AG04450 (cell line): ENCODE results near the gene CFHR2. TPM values are rescaled to one million over a fixed set of nuclear protein-coding genes. Genes with fewer than 3 reads are reported as not detected.
"Not testable (repeated sequence)": the region's sequence is repeated elsewhere in the genome, so short reads cannot be mapped to it uniquely, and the experiment has no call there.

Experiments
- CTCF ChIA-PET: fragments of 300-600, 350-600 bp; formaldehyde crosslinking; extraction: SDS; loops from one replicate; lab custom pipeline; 2022; ENCODE audit warnings: antibody characterized with exemption, inconsistent platforms; lab: Charles Lee
- POLR2A ChIA-PET: fragments of 350-600 bp; formaldehyde crosslinking; extraction: SDS; loops from one replicate; lab custom pipeline; 2021; ENCODE audit warnings: antibody characterized with exemption, inconsistent platforms; lab: Yijun Ruan, JAX
- DNase-seq: peaks from one replicate; pipeline ENCODE4 v3.0.0-alpha.2; 2011; ENCODE audit warnings: low read depth, low spot score
- H3K27ac ChIP-seq: one replicate; pipeline ENCODE4 v1.5.1; 2012; ENCODE audit warnings: low read depth, low read length, control low read depth
- H3K27me3 ChIP-seq: one replicate; pipeline ENCODE4 v1.6.0; 2012; ENCODE audit warnings: low read length; ENCODE audit not compliant: control insufficient read depth, insufficient read depth
- H3K4me3 ChIP-seq: 2 replicates; pipeline ENCODE4 v1.5.1; 2011; ENCODE audit warnings: mild to moderate bottlenecking, low read depth, low read length, control low read depth
- H3K9me3 ChIP-seq: 2 replicates; pipeline ENCODE4 v1.5.1; 2012; ENCODE audit warnings: low read length; ENCODE audit not compliant: control insufficient read depth, insufficient read depth
- polyA minus RNA-seq: library from RNA; depleted of rRNA, polyadenylated mRNA; stranded (reverse); fragments of >200 nt; gene quantifications from 2 replicates; pipeline ENCODE4 v1.2.3, GENCODE V29; 2011; rRNA and poly(A)+ RNA removed
- polyA plus RNA-seq: library from polyadenylated mRNA; depleted of rRNA; stranded (reverse); fragments of >200 nt; gene quantifications from 2 replicates; pipeline ENCODE4 v1.2.3, GENCODE V29; 2011; rRNA removed
- TF ChIP-seq, protein P1 (sequence below): IDR thresholded peaks from 2 replicates; pipeline ENCODE4 v1.5.1; 2011; ENCODE audit warnings: low read depth, low read length, control low read depth, inconsistent platforms

CFHR2 gene
- polyA plus RNA-seq (not detected in 2 replicates), polyA minus RNA-seq (not detected in 2 replicates)

DNA sequence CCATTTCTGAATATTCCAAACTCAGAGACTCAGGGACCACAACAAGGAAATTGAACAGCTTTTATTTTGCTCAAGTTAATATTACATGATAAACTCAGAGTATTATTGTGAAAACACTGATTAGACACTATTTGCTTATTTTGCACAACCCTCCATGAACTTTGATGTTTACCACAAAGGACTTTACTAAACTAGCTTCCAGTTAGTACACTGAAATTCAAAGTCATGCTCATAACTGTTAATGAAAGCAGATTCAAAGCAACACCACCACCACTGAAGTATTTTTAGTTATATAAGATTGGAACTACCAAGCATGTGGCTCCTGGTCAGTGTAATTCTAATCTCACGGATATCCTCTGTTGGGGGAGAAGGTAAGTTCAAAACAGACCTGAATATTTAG is at the start of gene CFHR2:
Gene CFHR2 (plus strand): TSS at position 171 of the 400 bp plus-strand sequence. CDS start 143 bp downstream, at position 314.
- H3K27me3 ChIP-seq, CTCF ChIA-PET, H3K4me3 ChIP-seq, POLR2A ChIA-PET, DNase-seq, H3K27ac ChIP-seq, H3K9me3 ChIP-seq: not testable (repeated sequence)

DNA sequence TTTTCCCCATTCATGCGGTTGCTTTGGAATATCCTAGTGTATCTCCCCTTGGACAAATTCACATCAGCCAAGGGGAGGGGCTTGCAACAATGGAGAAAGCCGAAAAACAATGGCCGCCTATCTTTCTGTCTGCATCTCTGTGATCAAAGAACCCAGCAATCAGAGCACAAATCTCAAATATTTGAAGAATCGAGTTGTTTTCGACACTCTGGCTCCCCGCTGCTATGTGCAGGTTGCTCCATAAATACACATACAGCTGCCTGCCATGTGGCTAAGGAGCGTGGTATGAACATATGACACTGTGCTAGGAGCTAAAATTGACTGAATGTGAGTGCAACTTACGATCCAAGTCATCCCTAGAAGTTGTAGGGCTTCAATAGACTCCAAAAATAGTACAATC is 47.2 kb upstream of the CFHR2 start:
- H3K4me3 ChIP-seq, result no peak overlapping the region
- TF ChIP-seq, protein P1, sequence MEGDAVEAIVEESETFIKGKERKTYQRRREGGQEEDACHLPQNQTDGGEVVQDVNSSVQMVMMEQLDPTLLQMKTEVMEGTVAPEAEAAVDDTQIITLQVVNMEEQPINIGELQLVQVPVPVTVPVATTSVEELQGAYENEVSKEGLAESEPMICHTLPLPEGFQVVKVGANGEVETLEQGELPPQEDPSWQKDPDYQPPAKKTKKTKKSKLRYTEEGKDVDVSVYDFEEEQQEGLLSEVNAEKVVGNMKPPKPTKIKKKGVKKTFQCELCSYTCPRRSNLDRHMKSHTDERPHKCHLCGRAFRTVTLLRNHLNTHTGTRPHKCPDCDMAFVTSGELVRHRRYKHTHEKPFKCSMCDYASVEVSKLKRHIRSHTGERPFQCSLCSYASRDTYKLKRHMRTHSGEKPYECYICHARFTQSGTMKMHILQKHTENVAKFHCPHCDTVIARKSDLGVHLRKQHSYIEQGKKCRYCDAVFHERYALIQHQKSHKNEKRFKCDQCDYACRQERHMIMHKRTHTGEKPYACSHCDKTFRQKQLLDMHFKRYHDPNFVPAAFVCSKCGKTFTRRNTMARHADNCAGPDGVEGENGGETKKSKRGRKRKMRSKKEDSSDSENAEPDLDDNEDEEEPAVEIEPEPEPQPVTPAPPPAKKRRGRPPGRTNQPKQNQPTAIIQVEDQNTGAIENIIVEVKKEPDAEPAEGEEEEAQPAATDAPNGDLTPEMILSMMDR, result no peak
- DNase-seq, result no peak
- H3K27me3 ChIP-seq, result peaks cover 6% of the 10 kb centered on the region
- ChIA-PET POLR2A (no interaction called here), CTCF (no interaction called here)
- H3K27ac ChIP-seq, result no peak overlapping the region
- H3K9me3 ChIP-seq, result no peaks in the 10 kb centered on the region

DNA sequence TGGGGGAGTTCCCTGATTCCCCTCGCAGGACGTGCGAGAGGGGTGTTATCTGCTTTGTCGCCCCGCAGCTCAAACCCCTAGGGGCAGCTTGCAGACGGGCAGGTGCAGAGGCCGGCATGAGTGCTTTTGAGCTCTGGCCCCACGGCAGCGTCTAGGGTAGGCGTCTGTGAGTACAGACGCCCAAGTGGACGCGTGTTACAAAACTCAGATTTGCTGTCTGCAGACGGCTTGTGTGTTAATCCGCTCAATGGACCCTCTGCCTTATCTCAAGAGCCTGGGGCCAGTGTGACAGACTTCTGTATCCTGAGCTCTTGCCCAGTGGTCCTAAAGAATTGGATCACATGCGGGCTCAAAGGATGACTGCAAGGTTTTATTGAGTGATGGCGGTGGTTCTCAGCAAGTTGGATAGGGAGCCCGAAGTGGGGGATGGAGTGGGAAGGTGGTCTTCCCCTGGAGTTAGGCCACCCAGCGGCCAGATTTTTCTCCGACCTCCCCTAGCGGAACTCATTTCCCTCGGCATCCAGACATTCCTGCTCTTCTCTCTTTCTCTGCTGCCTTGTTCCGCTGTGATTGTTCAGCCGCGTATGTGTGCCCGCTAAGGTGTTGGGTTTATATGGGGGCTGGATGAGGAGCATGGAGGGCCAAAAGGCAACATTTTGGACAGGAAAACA is 46.2 kb upstream of the CFHR2 start:
- POLR2A ChIA-PET, result no interaction called here
- Histone ChIP-seq H3K9me3 (no peaks in the 10 kb centered on the region), H3K4me3 (no peak overlapping the region), H3K27me3 (peaks cover 6% of the 10 kb centered on the region), H3K27ac (no peak overlapping the region)
- DNase-seq, result no peak
- TF ChIP-seq, protein P1, result 0 out of 2 replicates have a peak, but pooled peaks have one; percentile 6
- CTCF ChIA-PET, result interaction anchor here (1.2 kb wide), 1 partner anchor 749 kb away, joined by 3 read pairs; no protein-coding TSS in a partner anchor

DNA sequence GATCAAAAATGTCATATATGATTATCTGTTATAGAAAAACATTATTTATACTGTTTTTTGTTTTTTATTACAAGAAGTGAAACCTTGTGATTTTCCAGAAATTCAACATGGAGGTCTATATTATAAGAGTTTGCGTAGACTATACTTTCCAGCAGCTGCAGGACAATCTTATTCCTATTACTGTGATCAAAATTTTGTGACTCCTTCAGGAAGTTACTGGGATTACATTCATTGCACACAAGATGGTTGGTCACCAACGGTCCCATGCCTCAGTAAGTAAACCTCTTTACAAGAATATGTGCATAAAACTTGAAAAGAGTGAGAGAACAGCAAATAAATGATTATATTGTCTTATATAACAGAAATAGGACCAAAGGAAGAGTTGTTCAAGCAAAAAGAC is 41.2 kb upstream of the CFHR2 start:
- no peak for DNase-seq
- ChIA-PET CTCF (no interaction called here), POLR2A (no interaction called here)

DNA sequence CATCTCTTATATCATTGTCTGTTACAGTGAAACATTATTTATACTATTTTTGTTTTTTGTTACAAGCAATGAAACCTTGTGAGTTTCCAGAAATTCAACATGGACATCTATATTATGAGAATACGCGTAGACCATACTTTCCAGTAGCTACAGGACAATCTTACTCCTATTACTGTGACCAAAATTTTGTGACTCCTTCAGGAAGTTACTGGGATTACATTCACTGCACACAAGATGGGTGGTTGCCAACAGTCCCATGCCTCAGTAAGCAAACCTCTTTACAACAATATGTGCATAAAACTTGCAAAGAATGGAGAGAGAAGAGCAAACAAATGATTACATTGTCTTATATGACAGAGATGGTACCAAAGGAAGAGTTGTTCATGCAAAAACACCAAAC is 33.3 kb upstream of the CFHR2 start:
- no peak for DNase-seq
- POLR2A ChIA-PET, result no interaction called here
- TF ChIP-seq, protein P1, result 0 out of 2 replicates have a peak, but pooled peaks have one; percentile 3
- H3K4me3 ChIP-seq, result no peak overlapping the region
- H3K27ac ChIP-seq, result no peak overlapping the region
- H3K9me3 ChIP-seq, result no peaks in the 10 kb centered on the region
- CTCF ChIA-PET, result no interaction called here
- no peaks in the 10 kb centered on the region for H3K27me3 ChIP-seq

More for the DNA sequence above, 41.2 kb upstream of the CFHR2 start:
- no peak overlapping the region for H3K27ac ChIP-seq
- peaks cover 2% of the 10 kb centered on the region for H3K27me3 ChIP-seq
- TF ChIP-seq, protein P1, result no peak
- no peak overlapping the region for H3K4me3 ChIP-seq
- no peaks in the 10 kb centered on the region for H3K9me3 ChIP-seq

DNA sequence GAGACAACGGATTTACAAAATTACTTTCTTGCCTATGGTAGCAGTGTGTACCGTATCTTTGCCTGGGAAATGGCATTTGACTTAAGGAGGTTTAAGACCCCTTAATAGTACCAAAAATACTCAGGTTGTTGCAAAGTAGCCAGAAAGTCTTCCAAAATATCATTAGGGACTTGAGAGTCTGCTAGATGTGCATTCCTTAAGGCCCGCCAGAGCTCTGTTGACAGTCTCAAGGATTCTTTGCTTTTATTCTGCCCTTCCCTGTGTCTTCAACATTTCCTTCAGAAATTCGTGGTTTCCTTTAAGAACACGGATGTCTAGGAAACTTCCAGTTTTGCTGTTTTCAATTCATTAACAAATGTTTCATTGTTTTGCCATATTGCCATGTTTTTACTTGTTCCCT is 31.3 kb upstream of the CFHR2 start:
- H3K27ac ChIP-seq, H3K4me3 ChIP-seq, CTCF ChIA-PET, H3K27me3 ChIP-seq, H3K9me3 ChIP-seq, POLR2A ChIA-PET, DNase-seq: not testable (repeated sequence)

DNA sequence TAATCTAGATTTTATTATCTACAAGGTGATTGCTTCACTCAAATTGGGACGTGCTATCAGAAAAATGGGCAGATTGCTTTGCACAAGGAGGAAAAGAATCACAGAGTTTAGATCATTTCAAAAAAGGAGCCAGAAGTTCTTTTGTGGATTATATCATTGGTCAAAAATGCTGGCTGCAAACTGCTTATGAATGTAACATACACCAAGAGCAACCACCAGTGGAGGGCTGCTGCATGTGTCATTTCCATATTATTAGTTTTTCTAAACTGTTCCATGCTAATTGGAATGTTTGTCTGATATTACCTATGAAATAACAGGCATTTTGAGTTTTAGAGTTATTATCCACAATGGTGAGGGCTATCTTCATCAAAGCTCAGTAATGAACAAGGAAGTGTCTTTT is 16.7 kb upstream of the CFHR2 start:
- H3K27me3 ChIP-seq, H3K9me3 ChIP-seq, DNase-seq, H3K27ac ChIP-seq, H3K4me3 ChIP-seq, POLR2A ChIA-PET, CTCF ChIA-PET: not testable (repeated sequence)

DNA sequence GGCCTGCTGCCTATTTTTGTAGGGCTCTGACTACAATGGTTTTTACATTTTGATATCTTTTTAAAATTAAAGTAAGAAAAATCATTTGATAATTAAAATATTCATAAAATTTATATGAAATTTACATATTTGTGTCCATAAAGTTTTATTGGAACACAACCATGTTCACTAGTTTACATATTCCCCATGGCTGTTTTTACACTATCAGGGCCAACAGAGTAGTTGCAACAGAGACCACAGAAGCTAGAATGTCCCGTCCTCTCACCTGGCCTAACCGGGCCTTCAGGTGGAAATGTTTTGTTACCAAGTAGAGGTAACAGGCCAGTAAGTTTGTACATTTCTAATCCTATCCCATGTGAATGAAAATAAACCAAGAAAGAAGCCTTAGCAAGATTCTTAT is 10.7 kb upstream of the CFHR2 start:
- POLR2A ChIA-PET, CTCF ChIA-PET, DNase-seq, H3K27me3 ChIP-seq, H3K9me3 ChIP-seq, H3K27ac ChIP-seq, H3K4me3 ChIP-seq: not testable (repeated sequence)
